Body of pancreas (tissue), 4 donors: ENCODE results near the gene SELENOO.

Experiments
- POLR2A ChIP-seq, 3 donors: fragments of 450-650 bp; IDR thresholded peaks; one replicate each; pipeline ENCODE4 v1.6.1; 2016; ENCODE audit warnings: antibody characterized with exemption in 3 of 3, mild to moderate bottlenecking in 2 of 3
- TF ChIP-seq, protein P1 (sequence below), 7 experiments: fragments of 450-650 bp in 4 of 7; fragments of 200-600 bp in 3 of 7; sonication (generic) in 3 of 7; IDR thresholded peaks; one replicate each; pipeline ENCODE4 v1.5.1; 2016 to 2019; ENCODE audit warnings: antibody characterized with exemption in 7 of 7

DNA sequence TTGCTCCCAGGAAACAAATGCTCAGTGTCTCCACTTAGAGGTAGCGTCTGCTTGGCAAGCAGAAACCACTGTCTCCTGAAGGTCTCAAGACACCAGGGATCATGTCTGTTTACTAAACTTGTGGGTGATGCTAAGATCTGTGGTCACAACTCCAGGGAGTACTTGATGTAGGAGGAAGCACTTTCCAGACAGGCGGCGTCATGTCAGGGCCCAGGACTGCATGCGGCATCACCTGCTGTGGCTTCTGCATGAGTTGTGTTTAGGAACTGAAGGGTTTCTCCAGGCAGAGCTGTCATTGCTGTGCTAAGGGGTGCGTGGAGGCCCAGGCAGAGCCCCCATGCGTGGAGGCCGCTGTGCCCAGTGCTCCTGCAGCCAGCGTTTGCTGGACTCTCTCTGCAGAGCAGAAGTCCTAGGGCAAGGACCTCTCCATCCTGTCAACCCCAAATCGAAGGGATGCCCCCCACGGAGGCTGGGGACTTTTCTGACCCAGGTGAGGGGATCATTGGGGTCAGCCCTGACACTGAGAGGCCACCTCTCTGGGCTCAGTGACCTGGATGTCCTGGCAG, 38.3 kb upstream of the SELENOO start:
- TF ChIP-seq, protein P1, sequence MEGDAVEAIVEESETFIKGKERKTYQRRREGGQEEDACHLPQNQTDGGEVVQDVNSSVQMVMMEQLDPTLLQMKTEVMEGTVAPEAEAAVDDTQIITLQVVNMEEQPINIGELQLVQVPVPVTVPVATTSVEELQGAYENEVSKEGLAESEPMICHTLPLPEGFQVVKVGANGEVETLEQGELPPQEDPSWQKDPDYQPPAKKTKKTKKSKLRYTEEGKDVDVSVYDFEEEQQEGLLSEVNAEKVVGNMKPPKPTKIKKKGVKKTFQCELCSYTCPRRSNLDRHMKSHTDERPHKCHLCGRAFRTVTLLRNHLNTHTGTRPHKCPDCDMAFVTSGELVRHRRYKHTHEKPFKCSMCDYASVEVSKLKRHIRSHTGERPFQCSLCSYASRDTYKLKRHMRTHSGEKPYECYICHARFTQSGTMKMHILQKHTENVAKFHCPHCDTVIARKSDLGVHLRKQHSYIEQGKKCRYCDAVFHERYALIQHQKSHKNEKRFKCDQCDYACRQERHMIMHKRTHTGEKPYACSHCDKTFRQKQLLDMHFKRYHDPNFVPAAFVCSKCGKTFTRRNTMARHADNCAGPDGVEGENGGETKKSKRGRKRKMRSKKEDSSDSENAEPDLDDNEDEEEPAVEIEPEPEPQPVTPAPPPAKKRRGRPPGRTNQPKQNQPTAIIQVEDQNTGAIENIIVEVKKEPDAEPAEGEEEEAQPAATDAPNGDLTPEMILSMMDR (IDR thresholded peaks at IDR 0.05), result no peak
- TF ChIP-seq POLR2A (IDR thresholded peaks at IDR 0.05), result no peak
